HepG2 (cell line): Measurements from ENCODE around the gene RECQL5. TPM values are rescaled to one million over a fixed set of nuclear protein-coding genes. Genes with fewer than 3 reads are reported as not detected.

Source experiments
- ATAC-seq: fragments of 200-7000 bp; cut with Tn5 transposase; 3 replicates; pipeline ENCODE4 v1.9.1; 2020; ENCODE audit warnings: mild to moderate bottlenecking, moderate library complexity
- BruUV-seq: library from RNA; stranded (reverse); fragments of 400-500 nt; replicated peaks from 2 replicates; lab custom pipeline; 2021; lab: Mats Ljungman, UMichigan
- CTCF ChIA-PET: fragments of 300-600 bp; formaldehyde crosslinking; extraction: SDS; loops from one replicate; lab custom pipeline; 2021; ENCODE audit warnings: low total read pairs, inconsistent platforms, low intra/inter-chr PET ratio; lab: Yijun Ruan, JAX
- POLR2A ChIA-PET: fragments of 350-600 bp; sonication (Branson Sonifier 250); formaldehyde crosslinking; loops from one replicate; lab custom pipeline; 2020; ENCODE audit warnings: antibody characterized with exemption, inconsistent platforms; lab: Yijun Ruan, JAX
- DNase-seq: peaks from one replicate; pipeline ENCODE4 v3.0.0-alpha.2; 2015; ENCODE audit warnings: low spot score
- FAIRE-seq: peaks from 3 replicates; lab custom pipeline; 2011; peaks lifted over from hg19 to GRCh38; lab: Jason Lieb, UNC
- H2AFZ ChIP-seq: one replicate; pipeline ENCODE4 v1.6.1; 2011; ENCODE audit warnings: low read length, inconsistent platforms
- H3K27ac ChIP-seq: fragments of 300-600 bp; 3 replicates; pipeline ENCODE4 v1.8.0; 2011; ENCODE audit warnings: mixed run types, mild to moderate bottlenecking, mixed read lengths, low read length, inconsistent platforms; ENCODE audit not compliant: insufficient read depth; ENCODE audit errors: extremely low read length
- H3K27me3 ChIP-seq, 2 experiments: fragments of 200-600 bp in 1 of 2; 2 replicates in 1 of 2; 3 replicates in 1 of 2; pipeline versions ENCODE4 v1.6.0 to v1.8.0; 2011; ENCODE audit warnings: low read length in 2 of 2, mild to moderate bottlenecking in 2 of 2, moderate library complexity in 2 of 2, inconsistent platforms in 1 of 2; ENCODE audit not compliant: insufficient read depth in 2 of 2, control insufficient read depth in 1 of 2
- H3K36me3 ChIP-seq, 2 experiments: fragments of 200-600 bp in 1 of 2; replicated peaks in 1 of 2; 2 replicates in 1 of 2; 3 replicates in 1 of 2; pipeline versions ENCODE4 v1.5.1 to v1.8.0; 2011; ENCODE audit warnings: low read length in 2 of 2, inconsistent platforms in 1 of 2; ENCODE audit not compliant: insufficient read depth in 2 of 2, control insufficient read depth in 1 of 2
- H3K4me1 ChIP-seq: 2 replicates; pipeline ENCODE4 v1.5.1; 2012; ENCODE audit warnings: low read length, inconsistent platforms; ENCODE audit not compliant: insufficient read depth
- H3K4me2 ChIP-seq: 2 replicates; pipeline ENCODE4 v1.6.0; 2011; ENCODE audit warnings: low read depth, low read length, inconsistent platforms
- H3K4me3 ChIP-seq, 3 experiments: fragments of 200-600 bp in 1 of 3; sonication (generic), shearing (Covaris generic) in 1 of 3; replicated peaks in 1 of 3; 2 replicates each; pipeline ENCODE4 v1.5.1; 2011 to 2016; ENCODE audit warnings: low read length in 3 of 3, inconsistent platforms in 2 of 3, low read depth in 2 of 3, mild to moderate bottlenecking in 2 of 3, control low read depth in 1 of 3, mixed read lengths in 1 of 3; ENCODE audit not compliant: insufficient read depth in 1 of 3
- H3K79me2 ChIP-seq: one replicate; pipeline ENCODE4 v1.6.1; 2011; ENCODE audit warnings: low read length, inconsistent platforms; ENCODE audit not compliant: insufficient read depth
- H3K9ac ChIP-seq: 2 replicates; pipeline ENCODE4 v1.6.0; 2011; ENCODE audit warnings: mild to moderate bottlenecking, low read depth, low read length, inconsistent platforms; ENCODE audit not compliant: insufficient read depth
- H3K9me3 ChIP-seq: 2 replicates; pipeline ENCODE4 v1.5.1; 2012; ENCODE audit warnings: mild to moderate bottlenecking, low read length
- H4K20me1 ChIP-seq: 2 replicates; pipeline ENCODE4 v1.6.0; 2011; ENCODE audit warnings: inconsistent platforms, mild to moderate bottlenecking, low read length, moderate library complexity; ENCODE audit not compliant: insufficient read depth
- NFAT5 ChIP-seq: sonication (generic); formaldehyde crosslinking; IDR thresholded peaks from 2 replicates; pipeline ENCODE4 v1.4.0; 2020; ENCODE audit warnings: missing genetic modification reagents
- ZNF33A ChIP-seq: sonication (generic); formaldehyde crosslinking; IDR thresholded peaks from 2 replicates; pipeline ENCODE4 v1.5.1; 2020; ENCODE audit warnings: missing genetic modification reagents, mild to moderate bottlenecking, moderate library complexity, borderline replicate concordance
- ZNF446 ChIP-seq: sonication (generic); formaldehyde crosslinking; IDR thresholded peaks from 2 replicates; pipeline ENCODE4 v1.5.0; 2020; ENCODE audit warnings: mild to moderate bottlenecking, missing genetic modification reagents
- ZNF547 ChIP-seq: sonication (generic); formaldehyde crosslinking; IDR thresholded peaks from 2 replicates; pipeline ENCODE4 v1.5.1; 2020; ENCODE audit warnings: mild to moderate bottlenecking, missing genetic modification reagents
- WGBS: methylation state at CpG from one replicate; pipeline ENCODE4 v1.1.6; 2017; ENCODE audit warnings: low lambda C conversion rate; 5-methylcytosine and 5-hydroxymethylcytosine counted together
- in situ Hi-C: cut with HindIII; loops from 2 replicates; pipeline ENCODE4 v1.10.0; 2017; ENCODE audit warnings: low pct_unique_long_range_greater_than_20kb; ENCODE audit not compliant: extremely low pct_ligation_motif_present
- intact Hi-C: fragments of 100-400 bp; cut with micrococcal nuclease; formaldehyde crosslinking; loops from one replicate; pipeline ENCODE4 v1.10.0; 2022; ENCODE audit not compliant: unreplicated experiment
- polyA plus RNA-seq, 8 experiments: library from polyadenylated mRNA; depleted of rRNA in 3 of 8; stranded (reverse) in 7 of 8; unstranded in 1 of 8; fragments of >200 nt; fragmentation: Illumina TruSeq in 4 of 8; extraction: Trizol in 4 of 8; gene quantifications; 2 replicates each; pipeline versions ENCODE4 v1.2.1 to v1.2.3, GENCODE V29; 2011 to 2016; ENCODE audit warnings: low read depth in 4 of 8, missing spikeins in 1 of 8, mixed read lengths in 1 of 8; ENCODE audit not compliant: insufficient read depth in 1 of 8
- total RNA-seq, 5 experiments: library from RNA; depleted of rRNA; stranded (reverse); fragments of >200 nt; fragmentation: Illumina TruSeq; extraction: Trizol; gene quantifications; 2 replicates each; pipeline ENCODE4 v1.2.3, GENCODE V29; 2016; ENCODE audit warnings: low read depth in 1 of 5
- TF ChIP-seq, protein P1 (sequence below): sonication (generic); formaldehyde crosslinking; IDR thresholded peaks from 2 replicates; pipeline ENCODE4 v1.5.0; 2020; ENCODE audit warnings: mild to moderate bottlenecking, missing genetic modification reagents
- TF ChIP-seq, protein P2 (sequence below): sonication (generic); formaldehyde crosslinking; IDR thresholded peaks from 2 replicates; pipeline ENCODE4 v1.4.0; 2020; ENCODE audit warnings: mild to moderate bottlenecking, missing genetic modification reagents

The RECQL5 gene
- total and polyA plus RNA-seq, 2 of the 13 experiments (the other 11 are each of a cell fraction or from before 2014, with no cell fraction given) = 27.7 to 32.0 TPM

- ATAC-seq = no peak
- Histone ChIP-seq H3K4me2 (no peak overlapping the region), H3K27ac (no peak overlapping the region), H3K79me2 (no peaks in the 10 kb centered on the region), H3K36me3 (peaks cover 58 to 90% of the 10 kb centered on the region in 2 experiments), H3K27me3 (no peaks in the 10 kb centered on the region), H4K20me1 (no peaks in the 10 kb centered on the region), H3K4me1 (peaks cover 22% of the 10 kb centered on the region), H3K9ac (no peak overlapping the region), H2AFZ (no peak overlapping the region), H3K4me3 (no peak overlapping the region), H3K9me3 (no peaks in the 10 kb centered on the region)
- TF ChIP-seq NFAT5 (CRISPR knock-in tag) (no peak), ZNF446 (CRISPR knock-in tag) (no peak), ZNF547 (no peak), ZNF33A (CRISPR knock-in tag) (no peak)
- TF ChIP-seq, protein P1, sequence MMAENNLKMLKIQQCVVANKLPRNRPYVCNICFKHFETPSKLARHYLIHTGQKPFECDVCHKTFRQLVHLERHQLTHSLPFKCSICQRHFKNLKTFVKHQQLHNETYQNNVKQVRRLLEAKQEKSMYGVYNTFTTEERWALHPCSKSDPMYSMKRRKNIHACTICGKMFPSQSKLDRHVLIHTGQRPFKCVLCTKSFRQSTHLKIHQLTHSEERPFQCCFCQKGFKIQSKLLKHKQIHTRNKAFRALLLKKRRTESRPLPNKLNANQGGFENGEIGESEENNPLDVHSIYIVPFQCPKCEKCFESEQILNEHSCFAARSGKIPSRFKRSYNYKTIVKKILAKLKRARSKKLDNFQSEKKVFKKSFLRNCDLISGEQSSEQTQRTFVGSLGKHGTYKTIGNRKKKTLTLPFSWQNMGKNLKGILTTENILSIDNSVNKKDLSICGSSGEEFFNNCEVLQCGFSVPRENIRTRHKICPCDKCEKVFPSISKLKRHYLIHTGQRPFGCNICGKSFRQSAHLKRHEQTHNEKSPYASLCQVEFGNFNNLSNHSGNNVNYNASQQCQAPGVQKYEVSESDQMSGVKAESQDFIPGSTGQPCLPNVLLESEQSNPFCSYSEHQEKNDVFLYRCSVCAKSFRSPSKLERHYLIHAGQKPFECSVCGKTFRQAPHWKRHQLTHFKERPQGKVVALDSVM (CRISPR knock-in tag) = no peak
- TF ChIP-seq, protein P2, sequence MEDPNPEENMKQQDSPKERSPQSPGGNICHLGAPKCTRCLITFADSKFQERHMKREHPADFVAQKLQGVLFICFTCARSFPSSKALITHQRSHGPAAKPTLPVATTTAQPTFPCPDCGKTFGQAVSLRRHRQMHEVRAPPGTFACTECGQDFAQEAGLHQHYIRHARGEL = no peak
- FAIRE-seq = no peak
- DNase-seq = no peak
- CTCF ChIA-PET = no interaction called here
- POLR2A ChIA-PET = no interaction called here
- no TSS peak for BruUV-seq
- WGBS = 96% methylated on average over 7 of the region's 9 CpGs
- in situ Hi-C loops = no loop called here
- intact Hi-C loops = no loop called here
These were observed 36.6 kb upstream of the RECQL5 start for GRCh38 chr17:75703591-75703990.
